GM03348 (cell line): ENCODE measurements around the gene AKT2.
A peak's percentile ranks its signal among the peaks of the same experiment; 100 is the strongest.

Experiments
- DNase-seq: peaks from one replicate; pipeline ENCODE4 v3.0.0; 2012; ENCODE audit warnings: low spot score

The AKT2 gene

DNA sequence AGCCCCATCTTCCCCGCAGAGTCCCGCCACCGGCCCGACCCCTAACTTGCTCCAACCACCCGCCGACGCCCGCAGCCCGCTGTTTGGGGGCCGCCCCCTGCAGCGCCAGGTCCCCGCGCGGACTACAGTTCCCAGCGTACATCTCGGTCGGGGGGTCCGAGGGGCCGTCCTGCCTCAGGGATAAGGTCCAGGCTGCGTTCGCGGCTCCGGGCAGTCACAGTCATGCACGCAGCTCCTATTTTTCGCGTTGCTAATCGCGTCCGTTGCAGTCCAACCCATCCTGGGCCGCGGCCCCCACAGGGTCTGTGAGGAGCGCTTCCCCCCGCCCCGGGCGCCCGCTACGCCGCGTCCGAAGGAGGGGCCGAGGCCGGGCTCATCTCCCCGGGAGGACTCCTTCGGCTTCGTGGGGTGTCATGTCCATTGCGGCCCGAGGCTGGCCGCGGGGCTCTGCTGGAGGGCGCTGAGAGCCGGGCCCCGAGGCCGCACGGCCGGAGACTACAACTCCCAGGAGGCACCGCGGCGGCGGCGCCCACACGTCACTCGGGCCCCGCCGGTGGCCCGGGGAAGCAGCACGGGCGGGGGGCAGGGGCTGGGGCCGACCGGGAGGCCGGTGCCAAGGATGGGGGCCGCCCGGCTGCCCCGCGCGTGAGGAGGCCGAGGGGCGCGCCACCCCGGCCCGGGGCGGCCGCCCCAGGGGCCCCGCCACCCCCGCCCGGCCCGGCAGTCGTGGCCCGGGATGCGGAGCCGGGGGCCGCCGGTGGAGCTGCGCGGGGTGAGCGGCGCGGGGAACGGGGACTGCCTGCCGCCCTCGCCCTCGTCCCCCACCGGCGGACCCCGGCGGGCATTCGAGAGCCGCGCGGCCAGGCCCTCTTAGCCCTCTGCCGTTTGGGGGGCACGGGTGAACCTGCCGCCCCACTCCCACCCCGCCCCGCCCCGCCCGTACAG lies 94.0 kb downstream of the AKT2 start, which contains the start of gene MAP3K10:
Gene MAP3K10 (plus strand): TSS at position 536 of the 945 bp plus-strand sequence. CDS start 606 bp downstream, outside the sequence.
- peak; percentile 94 for DNase-seq

DNA sequence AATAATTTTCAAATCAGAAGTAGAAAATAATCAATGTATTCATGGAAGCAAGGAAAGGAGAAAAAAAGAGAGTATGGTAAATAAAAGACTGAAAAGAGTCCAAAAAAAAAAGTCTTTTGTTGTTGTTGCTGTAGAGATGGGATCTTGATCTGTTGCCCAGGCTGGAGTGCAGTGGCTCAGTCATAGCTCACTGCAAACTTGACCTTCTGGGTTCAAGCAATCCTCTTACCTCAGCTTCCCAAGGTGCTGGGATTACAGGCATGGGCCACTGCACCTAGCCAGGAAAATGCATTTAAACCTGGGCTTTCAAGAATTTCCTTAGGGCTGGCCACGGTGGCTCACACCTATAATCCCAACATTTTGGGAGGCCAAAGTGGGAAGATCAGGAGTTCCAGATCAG lies 100.9 kb downstream of the AKT2 start:
- no peak for DNase-seq
